GM18511 (cell line): ENCODE data around the gene FHIT.

ENCODE experiments used
- ATAC-seq: cut with Tn5 transposase; IDR thresholded peaks from one replicate; pipeline ENCODE4 v1.9.1; 2021; ENCODE audit warnings: mild to moderate bottlenecking, moderate library complexity; ENCODE audit not compliant: unreplicated experiment

FHIT gene

GRCh38 chr3:60095516-60095915, 1155.7 kb downstream of the FHIT start:
- ATAC-seq: no peak

DNA sequence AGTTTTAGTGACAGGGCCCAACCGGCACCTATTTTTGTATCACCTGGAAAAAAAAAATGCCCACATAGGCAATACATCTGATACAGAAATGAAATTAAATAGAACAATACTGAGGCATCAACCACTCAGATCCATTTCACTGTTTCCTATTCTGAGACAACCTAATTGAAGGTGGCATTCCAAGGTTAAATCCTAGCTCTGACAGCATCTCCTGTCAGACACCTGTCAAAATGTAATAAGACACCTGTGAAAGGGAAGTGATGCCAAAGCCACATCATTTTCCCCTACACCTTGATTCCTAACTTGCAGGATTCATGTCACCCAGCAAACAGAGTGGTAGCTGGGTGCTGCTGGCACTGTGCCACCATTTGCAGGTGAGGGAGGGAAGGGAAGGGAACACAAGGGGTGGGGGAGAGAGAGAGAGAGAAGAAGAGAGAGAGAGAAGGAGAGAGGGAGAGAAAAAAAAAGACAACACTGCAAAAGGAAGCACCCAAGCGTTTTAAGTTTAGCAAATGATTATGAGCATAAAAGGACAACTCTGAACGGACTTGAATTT, 1156.8 kb downstream of the FHIT start:
- ATAC-seq: no peak

- no peak for ATAC-seq
Observed at GRCh38 chr3:60090548-60090947, 1160.7 kb downstream of the FHIT start.

DNA sequence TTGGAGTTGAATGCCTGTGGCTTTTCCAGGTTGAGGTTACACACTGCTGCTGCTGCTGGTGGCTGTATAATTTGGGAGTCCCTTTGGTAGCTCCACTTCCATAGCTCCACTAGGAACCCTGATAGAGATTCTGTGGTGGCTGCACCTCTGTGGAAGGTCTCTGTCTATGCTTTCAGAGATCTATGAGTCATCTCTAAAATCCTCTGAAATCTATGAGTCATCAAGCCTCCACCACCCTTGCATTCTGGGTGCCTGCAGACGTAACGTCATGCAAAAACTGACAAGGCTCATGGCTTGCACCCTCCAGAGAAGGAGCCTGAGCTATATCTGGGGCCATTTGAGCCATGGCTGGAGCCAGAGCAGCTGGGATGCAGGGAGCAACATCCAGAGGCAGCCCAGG, 1164.4 kb downstream of the FHIT start:
- peak; percentile 80 for ATAC-seq

- no peak for ATAC-seq
Observed at GRCh38 chr3:60085649-60086048, 1165.6 kb downstream of the FHIT start.

- peak; percentile 81 for ATAC-seq
Observed at GRCh38 chr3:60081381-60082095, 1169.7 kb downstream of the FHIT start.

GRCh38 chr3:60080648-60081047, 1170.6 kb downstream of the FHIT start:
- ATAC-seq: no peak

- no peak for ATAC-seq
Observed at GRCh38 chr3:60079076-60079475, 1172.2 kb downstream of the FHIT start.

DNA sequence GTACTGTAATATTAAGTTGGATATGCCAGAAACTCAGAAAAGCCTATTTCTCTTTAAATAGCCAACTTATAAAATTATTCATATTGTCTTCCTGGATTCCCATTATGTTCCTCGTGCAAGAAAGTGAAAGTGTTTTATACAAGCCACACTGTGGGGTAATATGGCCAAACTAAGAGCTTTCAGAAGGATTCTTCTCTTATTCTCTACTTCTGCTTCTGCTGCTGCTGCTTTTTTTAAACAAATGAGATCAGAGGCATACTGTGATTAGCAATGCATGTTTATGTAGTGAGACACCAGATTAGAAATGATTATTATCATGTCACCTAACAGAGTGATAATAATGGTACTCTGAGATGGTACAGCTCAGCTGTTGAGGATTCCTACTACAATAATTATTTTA, 1174.9 kb downstream of the FHIT start:
- ATAC-seq: no peak

GRCh38 chr3:60073942-60074341, 1177.3 kb downstream of the FHIT start:
- ATAC-seq: no peak

DNA sequence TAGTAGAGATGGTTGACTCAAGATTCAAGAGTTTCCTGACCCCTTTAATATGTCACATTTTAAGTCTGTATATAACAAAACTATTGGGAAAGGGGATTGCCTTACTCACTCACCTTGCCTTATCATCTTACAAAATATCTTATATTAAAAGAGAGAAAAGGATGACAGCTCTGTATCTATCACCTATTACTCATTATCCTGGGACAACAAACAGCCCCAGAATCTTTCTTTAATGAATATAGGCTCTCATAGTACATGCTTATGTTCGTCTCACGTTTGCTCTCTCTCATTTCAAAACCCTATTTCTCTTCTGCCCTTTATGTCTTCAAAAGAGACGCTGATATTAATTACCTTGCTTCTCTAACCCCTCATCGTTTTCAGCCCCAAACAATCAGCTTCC, 1178.0 kb downstream of the FHIT start:
- ATAC-seq: no peak

DNA sequence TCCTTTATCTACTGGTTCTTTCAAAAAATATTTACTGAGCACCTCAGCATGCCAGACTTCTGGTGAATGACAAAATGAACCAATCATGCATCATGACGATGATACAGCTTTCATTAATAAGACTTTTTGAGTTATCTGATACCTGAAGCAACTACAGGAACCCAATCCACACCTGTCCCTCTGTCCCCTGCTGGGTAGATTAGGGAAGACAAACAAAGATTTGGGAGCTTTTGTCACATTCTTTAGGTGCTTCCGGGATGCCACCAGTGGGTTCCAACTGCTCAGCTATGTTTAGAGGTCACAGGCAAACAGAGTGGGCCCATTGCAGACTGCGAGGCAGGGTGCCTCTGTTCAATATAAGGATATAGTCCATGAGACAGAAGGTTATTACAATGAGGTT, 1180.9 kb downstream of the FHIT start:
- ATAC-seq: no peak

DNA sequence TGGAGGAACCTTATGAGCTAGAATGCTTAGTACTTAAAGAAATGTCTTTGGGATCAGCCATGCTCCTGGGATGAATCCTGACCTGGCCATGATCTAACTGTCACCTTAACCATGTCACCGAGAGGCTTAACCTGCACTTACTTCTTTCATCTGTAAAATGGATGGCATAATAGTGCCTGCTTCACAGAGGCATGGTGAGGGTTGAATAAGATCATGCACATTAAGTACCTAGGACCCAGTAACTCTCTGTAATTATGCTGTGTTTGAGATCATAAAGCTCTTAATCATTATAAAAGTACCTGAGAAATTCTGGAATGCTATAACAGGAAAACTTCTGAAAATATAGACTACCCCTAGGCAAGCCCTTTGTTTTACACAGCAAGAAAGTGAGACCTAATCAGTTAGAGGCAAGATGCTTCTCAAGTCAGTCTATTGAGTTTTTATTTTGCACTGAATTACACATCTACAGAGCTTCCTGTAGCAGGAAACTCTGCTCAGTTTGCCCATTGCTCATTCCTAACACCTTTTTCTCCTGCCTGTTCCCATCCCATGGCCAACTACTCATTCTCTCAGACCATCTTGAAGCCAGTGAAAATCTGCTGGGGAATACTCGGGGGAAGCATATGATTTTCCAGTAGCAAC, 1185.9 kb downstream of the FHIT start:
- ATAC-seq: no peak

- ATAC-seq: no peak
Observed at GRCh38 chr3:60064210-60065178, 1186.8 kb downstream of the FHIT start.

GRCh38 chr3:60056404-60056803, 1194.8 kb downstream of the FHIT start:
- ATAC-seq: no peak

- ATAC-seq: no peak
Observed at GRCh38 chr3:60055765-60056164, 1195.5 kb downstream of the FHIT start.

- no peak for ATAC-seq
Observed at GRCh38 chr3:60053526-60054265, 1197.6 kb downstream of the FHIT start.

DNA sequence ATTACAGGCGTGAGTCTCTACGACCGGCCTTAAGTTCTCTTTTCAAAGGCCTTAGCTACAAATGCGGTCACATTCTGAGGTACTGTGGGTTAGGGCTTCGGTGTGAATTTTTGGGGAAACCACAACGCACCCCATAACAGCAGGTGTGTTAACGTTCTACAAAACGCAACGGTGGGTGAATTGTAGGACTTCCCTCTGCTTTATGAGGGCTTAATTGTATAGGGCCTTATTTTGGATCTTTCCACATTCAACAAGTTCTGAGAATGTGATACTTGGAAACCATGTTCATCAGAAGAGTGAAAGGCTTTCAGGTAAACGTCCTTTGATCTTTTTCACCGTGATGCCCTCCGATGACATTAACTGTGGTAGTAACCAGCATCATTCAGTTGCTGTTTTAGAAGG, 1202.8 kb downstream of the FHIT start:
- ATAC-seq: no peak

DNA sequence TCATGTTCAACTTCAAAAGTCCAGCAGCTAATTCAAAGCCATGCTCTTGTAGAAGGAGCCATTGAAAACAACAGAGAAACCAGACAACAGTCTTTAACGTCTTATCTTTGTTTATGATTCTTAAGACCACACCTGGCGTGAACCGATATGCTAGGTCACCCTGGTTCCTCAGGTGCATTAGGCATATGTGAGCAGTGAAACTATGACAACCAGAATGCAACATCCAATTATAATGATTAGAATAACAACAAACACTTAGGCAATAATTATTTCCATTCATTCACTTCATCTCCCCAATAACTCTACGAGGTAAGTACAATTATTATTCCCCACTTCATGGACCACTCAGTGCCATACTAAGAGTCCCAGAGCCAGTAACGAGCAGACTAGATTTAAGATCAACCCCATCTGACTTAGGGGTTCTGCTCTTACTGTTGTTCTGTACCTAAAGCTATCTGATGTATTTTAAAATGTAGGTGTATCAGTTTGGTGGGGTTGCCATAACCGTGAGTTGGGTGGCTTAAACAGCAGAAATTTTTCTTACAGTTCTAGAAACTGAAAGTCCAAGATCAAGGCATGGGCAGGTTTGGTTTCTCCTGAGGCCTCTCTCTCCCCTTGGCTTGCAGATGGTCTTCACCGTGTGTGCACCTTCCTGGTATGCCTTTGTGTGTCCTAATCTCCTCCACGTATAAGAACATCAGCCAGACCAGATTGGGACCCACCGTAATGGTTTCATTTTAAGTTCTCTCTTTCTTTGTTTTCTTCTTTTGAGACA, 1203.6 kb downstream of the FHIT start:
- ATAC-seq: no peak

DNA sequence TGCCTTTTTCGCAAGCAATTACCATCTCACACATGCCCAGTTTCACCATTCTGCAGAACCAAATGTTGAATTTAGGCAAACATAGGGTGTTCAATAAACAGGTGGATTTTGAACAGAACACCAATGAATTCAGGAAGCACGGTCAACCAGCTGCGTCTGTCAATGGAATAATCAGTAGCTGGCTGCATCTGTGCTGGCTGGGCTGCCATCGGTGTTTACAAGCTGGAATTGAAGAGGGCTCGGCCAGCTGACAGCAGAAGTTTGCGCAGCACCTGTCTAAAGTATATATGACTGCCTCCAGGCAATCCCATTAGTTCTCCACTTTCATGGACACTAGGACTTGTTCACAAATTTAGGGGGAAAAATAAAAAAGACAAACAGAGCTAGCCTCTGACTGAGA, 1205.0 kb downstream of the FHIT start:
- ATAC-seq: no peak
